ENCODE data around the gene FAM47C. TPM values are rescaled to one million over a fixed set of nuclear protein-coding genes. Genes with fewer than 3 reads are reported as not detected.
"Not testable (repeated sequence)": the region's sequence is repeated elsewhere in the genome, so short reads cannot be mapped to it uniquely, and the experiment has no call there.

FAM47C gene
- total and polyA plus RNA-seq, 9 donors, result not detected

GRCh38 chrX:36974911-36975310 is 33.3 kb upstream of the FAM47C start:
- Histone ChIP-seq H3K36me3 (no peaks in the 10 kb centered on the region), H3K27me3 (no peaks in the 10 kb centered on the region), H3K9me3 (no peaks in the 10 kb centered on the region), H3K4me1 (ENCODE audit: insufficient read depth) (no peaks in the 10 kb centered on the region), H3K4me3 (no peak overlapping the region), H3K27ac (no peak overlapping the region)
- DNase-seq, result no peak
- TF ChIP-seq POLR2A (IDR thresholded peaks at IDR 0.05), result no peak
- TF ChIP-seq, protein P1, sequence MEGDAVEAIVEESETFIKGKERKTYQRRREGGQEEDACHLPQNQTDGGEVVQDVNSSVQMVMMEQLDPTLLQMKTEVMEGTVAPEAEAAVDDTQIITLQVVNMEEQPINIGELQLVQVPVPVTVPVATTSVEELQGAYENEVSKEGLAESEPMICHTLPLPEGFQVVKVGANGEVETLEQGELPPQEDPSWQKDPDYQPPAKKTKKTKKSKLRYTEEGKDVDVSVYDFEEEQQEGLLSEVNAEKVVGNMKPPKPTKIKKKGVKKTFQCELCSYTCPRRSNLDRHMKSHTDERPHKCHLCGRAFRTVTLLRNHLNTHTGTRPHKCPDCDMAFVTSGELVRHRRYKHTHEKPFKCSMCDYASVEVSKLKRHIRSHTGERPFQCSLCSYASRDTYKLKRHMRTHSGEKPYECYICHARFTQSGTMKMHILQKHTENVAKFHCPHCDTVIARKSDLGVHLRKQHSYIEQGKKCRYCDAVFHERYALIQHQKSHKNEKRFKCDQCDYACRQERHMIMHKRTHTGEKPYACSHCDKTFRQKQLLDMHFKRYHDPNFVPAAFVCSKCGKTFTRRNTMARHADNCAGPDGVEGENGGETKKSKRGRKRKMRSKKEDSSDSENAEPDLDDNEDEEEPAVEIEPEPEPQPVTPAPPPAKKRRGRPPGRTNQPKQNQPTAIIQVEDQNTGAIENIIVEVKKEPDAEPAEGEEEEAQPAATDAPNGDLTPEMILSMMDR (IDR thresholded peaks at IDR 0.05), result no peak
- TF ChIP-seq EP300 (IDR thresholded peaks at IDR 0.05), result no peak
- WGBS, 3 donors, result 74 to 78% (median 77%) methylated on average over 6 of the region's 6 CpGs
- intact Hi-C loops (cut with DNase I), result no loop called here

DNA sequence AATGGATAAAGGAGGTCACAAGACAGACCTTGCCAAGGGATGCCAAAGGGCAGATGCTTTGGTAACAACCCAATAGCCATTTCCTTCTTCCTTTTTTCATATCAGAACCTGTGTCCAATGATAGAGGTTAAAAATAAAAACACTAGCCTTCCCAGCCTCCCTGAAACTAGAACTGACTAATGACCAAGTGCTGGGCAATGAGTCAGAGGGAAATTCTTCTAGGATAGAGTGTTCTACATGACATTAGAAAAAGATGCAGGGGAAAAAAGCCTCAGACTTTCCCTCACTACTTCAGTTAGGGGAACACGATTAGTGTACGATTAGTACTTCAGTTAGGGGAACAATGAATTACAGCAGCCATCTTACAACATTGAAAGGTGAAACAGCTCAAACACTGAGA is 29.3 kb upstream of the FAM47C start:
- no peak overlapping the region for H3K4me3 ChIP-seq
- H3K4me1 ChIP-seq (ENCODE audit: insufficient read depth), result no peaks in the 10 kb centered on the region
- no peak for DNase-seq
- H3K27me3 ChIP-seq, result no peaks in the 10 kb centered on the region
- WGBS, 3 donors, result 68 to 77% (median 74%) methylated on average over 2 of the region's 2 CpGs
- intact Hi-C loops (cut with DNase I), result no loop called here
- H3K27ac ChIP-seq, result no peak overlapping the region
- TF ChIP-seq, protein P1 (IDR thresholded peaks at IDR 0.05), result no peak
- TF ChIP-seq POLR2A (IDR thresholded peaks at IDR 0.05), result no peak
- TF ChIP-seq EP300 (IDR thresholded peaks at IDR 0.05), result no peak
- H3K36me3 ChIP-seq, result no peaks in the 10 kb centered on the region
- no peaks in the 10 kb centered on the region for H3K9me3 ChIP-seq

- Histone ChIP-seq H3K4me1 (ENCODE audit: insufficient read depth) (no peaks in the 10 kb centered on the region), H3K9me3 (no peaks in the 10 kb centered on the region), H3K27me3 (no peaks in the 10 kb centered on the region), H3K4me3 (no peak overlapping the region), H3K27ac (no peak overlapping the region), H3K36me3 (no peaks in the 10 kb centered on the region)
- intact Hi-C loops (cut with DNase I), result no loop called here
- TF ChIP-seq POLR2A (IDR thresholded peaks at IDR 0.05) (no peak), EP300 (IDR thresholded peaks at IDR 0.05) (no peak)
- TF ChIP-seq, protein P1 (IDR thresholded peaks at IDR 0.05), result no peak
- 40 to 58% (median 58%) methylated on average over 3 of the region's 3 CpGs for WGBS, 3 donors
- no peak for DNase-seq
Observed at GRCh38 chrX:36983831-36984230, 24.3 kb upstream of the FAM47C start.

DNA sequence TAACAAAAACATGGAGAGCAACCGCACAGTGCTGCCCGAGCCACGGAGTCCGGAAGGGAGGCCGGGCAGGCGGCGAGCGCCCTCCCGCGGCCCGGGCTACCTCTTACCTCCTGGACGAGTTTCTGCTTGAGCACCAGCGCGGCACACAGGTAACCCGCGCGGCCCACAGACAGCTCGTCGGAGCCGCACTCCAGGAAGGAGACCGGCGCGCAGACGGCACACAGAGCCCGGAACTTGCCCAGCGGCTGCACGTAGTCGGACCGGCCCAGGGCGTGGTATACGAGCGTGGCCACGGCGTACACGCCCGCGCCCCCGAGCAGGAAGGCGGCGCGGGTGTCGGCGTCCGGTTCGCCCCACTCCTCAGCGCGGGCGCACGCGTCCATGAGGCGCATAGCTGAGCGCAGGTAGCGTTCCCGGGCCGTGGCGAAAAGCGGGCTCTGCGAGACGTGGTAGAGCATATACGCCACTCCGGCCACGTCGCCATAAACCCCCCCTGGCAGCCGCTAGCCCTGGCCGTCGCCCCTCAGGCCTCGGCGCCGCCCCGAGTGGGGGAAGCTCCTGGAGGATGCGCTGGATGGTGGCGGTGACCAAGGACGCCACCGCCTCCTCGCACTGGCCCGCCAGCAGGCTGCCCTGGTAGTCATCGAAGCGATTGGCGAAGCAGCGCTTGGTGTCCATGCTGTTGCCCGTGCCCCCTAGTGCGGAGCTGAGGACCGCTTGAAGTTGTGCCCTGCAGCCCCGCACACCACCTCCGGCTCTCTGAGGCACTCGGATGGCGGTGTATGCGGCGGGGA is 22.6 kb upstream of the FAM47C start:
- H3K27ac ChIP-seq; intact Hi-C loops (cut with DNase I); H3K4me1 ChIP-seq (ENCODE audit: insufficient read depth); H3K27me3 ChIP-seq; H3K36me3 ChIP-seq; H3K4me3 ChIP-seq; H3K9me3 ChIP-seq; DNase-seq: not testable (repeated sequence)
- 31 to 46% (median 34%) methylated on average over 52 to 78 of the region's 89 CpGs for WGBS, 3 donors

- TF ChIP-seq POLR2A (IDR thresholded peaks at IDR 0.05) (no peak), EP300 (IDR thresholded peaks at IDR 0.05) (no peak)
- TF ChIP-seq, protein P1 (IDR thresholded peaks at IDR 0.05), result no peak
- Histone ChIP-seq H3K4me1 (ENCODE audit: insufficient read depth) (no peaks in the 10 kb centered on the region), H3K27me3 (no peaks in the 10 kb centered on the region), H3K27ac (no peak overlapping the region), H3K9me3 (no peaks in the 10 kb centered on the region), H3K4me3 (no peak overlapping the region), H3K36me3 (no peaks in the 10 kb centered on the region)
- intact Hi-C loops (cut with DNase I), result no loop called here
- 29 to 35% (median 34%) methylated on average over 14 to 34 of the region's 34 CpGs for WGBS, 3 donors
- DNase-seq, result no peak
Observed at GRCh38 chrX:36986231-36986630, 21.9 kb upstream of the FAM47C start.

- H3K4me1 ChIP-seq (ENCODE audit: insufficient read depth); DNase-seq; H3K27me3 ChIP-seq; intact Hi-C loops (cut with DNase I); H3K9me3 ChIP-seq; H3K4me3 ChIP-seq; H3K27ac ChIP-seq; H3K36me3 ChIP-seq: not testable (repeated sequence)
- WGBS, 3 donors, result no CpG with 5 or more reads among the region's 1 CpG
Observed at GRCh38 chrX:36987212-36987611, 21.0 kb upstream of the FAM47C start.
